ENCODE data around the gene TRIO. TPM values are rescaled to one million over a fixed set of nuclear protein-coding genes. Genes with fewer than 3 reads are reported as not detected.

The TRIO gene
- total and polyA plus RNA-seq, 2 of the 8 experiments (the other 6 are each of a cell fraction or from before 2014, with no cell fraction given), result 35.1 to 69.1 TPM

DNA sequence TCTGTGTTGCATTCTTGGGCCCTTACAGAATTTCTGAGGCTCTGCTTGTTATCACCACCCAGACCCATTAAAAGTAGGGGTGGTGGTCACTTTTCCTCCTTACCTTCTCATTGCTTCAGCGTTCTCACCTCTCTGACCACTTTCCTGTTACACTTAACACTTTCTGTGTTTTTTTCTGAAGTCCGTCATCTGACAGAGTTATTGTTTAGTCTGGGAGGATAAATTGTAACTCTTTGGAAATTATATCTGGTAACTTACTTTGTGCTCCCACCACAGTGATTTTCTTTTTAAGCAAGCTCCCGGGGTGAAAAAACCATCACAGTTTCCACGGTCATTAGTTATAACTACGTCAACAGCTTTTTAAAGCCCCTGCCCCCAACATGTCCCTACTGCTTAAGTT, 227.2 kb downstream of the TRIO start (continued):
- TF ChIP-seq, protein P1, sequence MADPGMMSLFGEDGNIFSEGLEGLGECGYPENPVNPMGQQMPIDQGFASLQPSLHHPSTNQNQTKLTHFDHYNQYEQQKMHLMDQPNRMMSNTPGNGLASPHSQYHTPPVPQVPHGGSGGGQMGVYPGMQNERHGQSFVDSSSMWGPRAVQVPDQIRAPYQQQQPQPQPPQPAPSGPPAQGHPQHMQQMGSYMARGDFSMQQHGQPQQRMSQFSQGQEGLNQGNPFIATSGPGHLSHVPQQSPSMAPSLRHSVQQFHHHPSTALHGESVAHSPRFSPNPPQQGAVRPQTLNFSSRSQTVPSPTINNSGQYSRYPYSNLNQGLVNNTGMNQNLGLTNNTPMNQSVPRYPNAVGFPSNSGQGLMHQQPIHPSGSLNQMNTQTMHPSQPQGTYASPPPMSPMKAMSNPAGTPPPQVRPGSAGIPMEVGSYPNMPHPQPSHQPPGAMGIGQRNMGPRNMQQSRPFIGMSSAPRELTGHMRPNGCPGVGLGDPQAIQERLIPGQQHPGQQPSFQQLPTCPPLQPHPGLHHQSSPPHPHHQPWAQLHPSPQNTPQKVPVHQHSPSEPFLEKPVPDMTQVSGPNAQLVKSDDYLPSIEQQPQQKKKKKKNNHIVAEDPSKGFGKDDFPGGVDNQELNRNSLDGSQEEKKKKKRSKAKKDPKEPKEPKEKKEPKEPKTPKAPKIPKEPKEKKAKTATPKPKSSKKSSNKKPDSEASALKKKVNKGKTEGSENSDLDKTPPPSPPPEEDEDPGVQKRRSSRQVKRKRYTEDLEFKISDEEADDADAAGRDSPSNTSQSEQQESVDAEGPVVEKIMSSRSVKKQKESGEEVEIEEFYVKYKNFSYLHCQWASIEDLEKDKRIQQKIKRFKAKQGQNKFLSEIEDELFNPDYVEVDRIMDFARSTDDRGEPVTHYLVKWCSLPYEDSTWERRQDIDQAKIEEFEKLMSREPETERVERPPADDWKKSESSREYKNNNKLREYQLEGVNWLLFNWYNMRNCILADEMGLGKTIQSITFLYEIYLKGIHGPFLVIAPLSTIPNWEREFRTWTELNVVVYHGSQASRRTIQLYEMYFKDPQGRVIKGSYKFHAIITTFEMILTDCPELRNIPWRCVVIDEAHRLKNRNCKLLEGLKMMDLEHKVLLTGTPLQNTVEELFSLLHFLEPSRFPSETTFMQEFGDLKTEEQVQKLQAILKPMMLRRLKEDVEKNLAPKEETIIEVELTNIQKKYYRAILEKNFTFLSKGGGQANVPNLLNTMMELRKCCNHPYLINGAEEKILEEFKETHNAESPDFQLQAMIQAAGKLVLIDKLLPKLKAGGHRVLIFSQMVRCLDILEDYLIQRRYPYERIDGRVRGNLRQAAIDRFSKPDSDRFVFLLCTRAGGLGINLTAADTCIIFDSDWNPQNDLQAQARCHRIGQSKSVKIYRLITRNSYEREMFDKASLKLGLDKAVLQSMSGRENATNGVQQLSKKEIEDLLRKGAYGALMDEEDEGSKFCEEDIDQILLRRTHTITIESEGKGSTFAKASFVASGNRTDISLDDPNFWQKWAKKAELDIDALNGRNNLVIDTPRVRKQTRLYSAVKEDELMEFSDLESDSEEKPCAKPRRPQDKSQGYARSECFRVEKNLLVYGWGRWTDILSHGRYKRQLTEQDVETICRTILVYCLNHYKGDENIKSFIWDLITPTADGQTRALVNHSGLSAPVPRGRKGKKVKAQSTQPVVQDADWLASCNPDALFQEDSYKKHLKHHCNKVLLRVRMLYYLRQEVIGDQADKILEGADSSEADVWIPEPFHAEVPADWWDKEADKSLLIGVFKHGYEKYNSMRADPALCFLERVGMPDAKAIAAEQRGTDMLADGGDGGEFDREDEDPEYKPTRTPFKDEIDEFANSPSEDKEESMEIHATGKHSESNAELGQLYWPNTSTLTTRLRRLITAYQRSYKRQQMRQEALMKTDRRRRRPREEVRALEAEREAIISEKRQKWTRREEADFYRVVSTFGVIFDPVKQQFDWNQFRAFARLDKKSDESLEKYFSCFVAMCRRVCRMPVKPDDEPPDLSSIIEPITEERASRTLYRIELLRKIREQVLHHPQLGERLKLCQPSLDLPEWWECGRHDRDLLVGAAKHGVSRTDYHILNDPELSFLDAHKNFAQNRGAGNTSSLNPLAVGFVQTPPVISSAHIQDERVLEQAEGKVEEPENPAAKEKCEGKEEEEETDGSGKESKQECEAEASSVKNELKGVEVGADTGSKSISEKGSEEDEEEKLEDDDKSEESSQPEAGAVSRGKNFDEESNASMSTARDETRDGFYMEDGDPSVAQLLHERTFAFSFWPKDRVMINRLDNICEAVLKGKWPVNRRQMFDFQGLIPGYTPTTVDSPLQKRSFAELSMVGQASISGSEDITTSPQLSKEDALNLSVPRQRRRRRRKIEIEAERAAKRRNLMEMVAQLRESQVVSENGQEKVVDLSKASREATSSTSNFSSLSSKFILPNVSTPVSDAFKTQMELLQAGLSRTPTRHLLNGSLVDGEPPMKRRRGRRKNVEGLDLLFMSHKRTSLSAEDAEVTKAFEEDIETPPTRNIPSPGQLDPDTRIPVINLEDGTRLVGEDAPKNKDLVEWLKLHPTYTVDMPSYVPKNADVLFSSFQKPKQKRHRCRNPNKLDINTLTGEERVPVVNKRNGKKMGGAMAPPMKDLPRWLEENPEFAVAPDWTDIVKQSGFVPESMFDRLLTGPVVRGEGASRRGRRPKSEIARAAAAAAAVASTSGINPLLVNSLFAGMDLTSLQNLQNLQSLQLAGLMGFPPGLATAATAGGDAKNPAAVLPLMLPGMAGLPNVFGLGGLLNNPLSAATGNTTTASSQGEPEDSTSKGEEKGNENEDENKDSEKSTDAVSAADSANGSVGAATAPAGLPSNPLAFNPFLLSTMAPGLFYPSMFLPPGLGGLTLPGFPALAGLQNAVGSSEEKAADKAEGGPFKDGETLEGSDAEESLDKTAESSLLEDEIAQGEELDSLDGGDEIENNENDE (IDR thresholded peaks at IDR 0.05; ENCODE audit: insufficient replicate concordance, low read length), result no peak
- no peak for TF ChIP-seq SP2 (IDR thresholded peaks at IDR 0.05; ENCODE audit: low read length)
- no peak for TF ChIP-seq SRF (IDR thresholded peaks at IDR 0.05; ENCODE audit: low read depth, low read length)
- no peak for TF ChIP-seq SIN3A (conservative IDR thresholded peaks at IDR 0.05 in 1 of 2, IDR thresholded peaks at IDR 0.05 in 1 of 2; ENCODE audit: low read depth in 1 of 2, low read length in 2 of 2)
- no peak for TF ChIP-seq NRF1 (IDR thresholded peaks at IDR 0.05; ENCODE audit: low read depth, low read length)
- TF ChIP-seq SUZ12 (IDR thresholded peaks at IDR 0.05; ENCODE audit: low read length), result no peak
- TF ChIP-seq EGR1 (IDR thresholded peaks at IDR 0.05; ENCODE audit: borderline replicate concordance, low read depth, low read length), result no peak
- TF ChIP-seq HDAC6 (IDR thresholded peaks at IDR 0.05; ENCODE audit: low read depth, low read length), result no peak
- TF ChIP-seq ASH2L (IDR thresholded peaks at IDR 0.05; ENCODE audit: low read length), result no peak
- TF ChIP-seq, protein P2, sequence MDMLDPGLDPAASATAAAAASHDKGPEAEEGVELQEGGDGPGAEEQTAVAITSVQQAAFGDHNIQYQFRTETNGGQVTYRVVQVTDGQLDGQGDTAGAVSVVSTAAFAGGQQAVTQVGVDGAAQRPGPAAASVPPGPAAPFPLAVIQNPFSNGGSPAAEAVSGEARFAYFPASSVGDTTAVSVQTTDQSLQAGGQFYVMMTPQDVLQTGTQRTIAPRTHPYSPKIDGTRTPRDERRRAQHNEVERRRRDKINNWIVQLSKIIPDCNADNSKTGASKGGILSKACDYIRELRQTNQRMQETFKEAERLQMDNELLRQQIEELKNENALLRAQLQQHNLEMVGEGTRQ (IDR thresholded peaks at IDR 0.05; ENCODE audit: low read length), result no peak
- no peak for TF ChIP-seq BACH1 (IDR thresholded peaks at IDR 0.05; ENCODE audit: low read length)
